Smooth muscle cell (in vitro differentiated cells): ENCODE data around the gene ANKLE1. TPM values are rescaled to one million over a fixed set of nuclear protein-coding genes. Genes with fewer than 3 reads are reported as not detected.

Experiments used
- DNase-seq: peaks from one replicate; lab custom pipeline; 2025; ENCODE audit not compliant: unreplicated experiment; lab: John Stamatoyannopoulos, UW
- H2AFZ ChIP-seq: fragments of 200-600 bp; sonication (generic); 2 replicates; pipeline ENCODE4 v1.6.0; 2016; ENCODE audit warnings: antibody characterized with exemption, low read depth, mild to moderate bottlenecking
- H3F3A ChIP-seq: fragments of 200-600 bp; sonication (generic); 2 replicates; pipeline ENCODE4 v1.6.0; 2017; ENCODE audit warnings: antibody characterized with exemption, low read depth
- H3K27ac ChIP-seq: fragments of 200-600 bp; sonication (generic); 2 replicates; pipeline ENCODE4 v1.5.1; 2016; ENCODE audit warnings: low read depth, mild to moderate bottlenecking
- H3K27me3 ChIP-seq: fragments of 200-600 bp; sonication (generic); 2 replicates; pipeline ENCODE4 v1.6.1; 2016; ENCODE audit warnings: low read depth, mild to moderate bottlenecking
- H3K36me3 ChIP-seq: fragments of 200-600 bp; sonication (generic); 2 replicates; pipeline ENCODE4 v1.5.1; 2016; ENCODE audit warnings: low read depth
- H3K4me1 ChIP-seq: fragments of 200-600 bp; sonication (generic); 2 replicates; pipeline ENCODE4 v1.5.1; 2016; ENCODE audit warnings: low read depth
- H3K4me2 ChIP-seq: fragments of 200-600 bp; sonication (generic); 2 replicates; pipeline ENCODE4 v1.6.0; 2016; ENCODE audit warnings: mild to moderate bottlenecking
- H3K4me3 ChIP-seq: fragments of 200-600 bp; sonication (generic); 2 replicates; pipeline ENCODE4 v1.5.1; 2016; ENCODE audit warnings: mild to moderate bottlenecking
- H3K79me2 ChIP-seq: fragments of 200-600 bp; sonication (generic); 2 replicates; pipeline ENCODE4 v1.6.0; 2016; ENCODE audit warnings: low read depth, mild to moderate bottlenecking
- H3K9ac ChIP-seq: fragments of 200-600 bp; sonication (generic); 2 replicates; pipeline ENCODE4 v1.6.0; 2016; ENCODE audit warnings: low read depth
- H3K9me3 ChIP-seq: fragments of 200-600 bp; sonication (generic); replicated peaks from 2 replicates; pipeline ENCODE4 v1.5.1; 2016; ENCODE audit warnings: low read depth
- H4K20me1 ChIP-seq: fragments of 200-600 bp; sonication (generic); 2 replicates; pipeline ENCODE4 v1.6.0; 2016; ENCODE audit warnings: low read depth
- CTCF ChIP-seq: fragments of 200-600 bp; sonication (generic); IDR thresholded peaks from 2 replicates; pipeline ENCODE4 v1.5.1; 2017; ENCODE audit warnings: borderline replicate concordance, mild to moderate bottlenecking, antibody characterized with exemption; ENCODE audit not compliant: insufficient read depth, poor library complexity, severe bottlenecking
- WGBS: methylation state at CpG from one replicate; pipeline ENCODE4 v1.1.7; 2016; ENCODE audit warnings: low lambda C conversion rate; 5-methylcytosine and 5-hydroxymethylcytosine counted together
- polyA plus RNA-seq: library from polyadenylated mRNA; unstranded; fragments of >200 nt; fragmentation: Nextera tagmentation; extraction: Ambion mirVana; gene quantifications from 2 replicates; pipeline ENCODE4 v1.2.1, GENCODE V29; 2016
- total RNA-seq: library from RNA; depleted of rRNA; stranded (reverse); fragments of >200 nt; gene quantifications from 2 replicates; pipeline ENCODE4 v1.2.3, GENCODE V29; 2014

ANKLE1 gene
- total and polyA plus RNA-seq, 2 experiments from 2014 or later = 0.36 to 0.61 TPM

DNA sequence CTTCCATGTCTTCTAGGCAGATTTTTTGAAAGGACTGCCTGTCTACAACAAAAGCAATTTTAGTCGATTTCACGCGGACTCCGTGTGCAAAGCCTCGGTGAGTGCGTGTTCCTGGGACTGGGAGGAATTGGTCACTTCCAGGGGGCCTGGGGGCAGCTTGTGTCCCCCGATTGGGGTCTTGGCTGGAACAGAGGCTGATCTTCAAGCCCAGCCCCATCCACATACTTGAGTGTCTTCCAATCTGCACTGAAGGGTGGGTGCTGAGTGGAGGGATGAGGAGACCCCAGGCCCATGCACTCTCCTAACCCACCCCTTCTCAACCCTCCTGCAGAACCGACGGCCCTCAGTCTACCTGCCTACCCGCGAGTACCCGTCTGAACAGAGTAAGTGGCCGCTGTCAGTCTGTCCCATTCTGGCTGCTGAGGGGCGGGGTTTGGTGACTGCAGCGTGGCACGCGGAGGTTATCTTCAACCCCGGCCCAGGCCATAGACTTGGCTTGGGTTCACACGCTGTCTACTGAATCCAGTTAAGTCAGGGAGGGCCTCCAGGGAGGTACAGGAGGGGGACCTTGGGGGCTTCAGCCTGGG lies 32.4 kb downstream of the ANKLE1 start:
- Histone ChIP-seq H3K79me2 (peaks cover 36% of the 10 kb centered on the region), H3K9me3 (no peaks in the 10 kb centered on the region), H3K27me3 (no peaks in the 10 kb centered on the region), H3K4me2 (no peak overlapping the region), H3K27ac (no peak overlapping the region), H3K4me1 (peaks cover 9% of the 10 kb centered on the region), H3K36me3 (no peaks in the 10 kb centered on the region), H2AFZ (no peak overlapping the region), H3K4me3 (no peak overlapping the region), H3F3A (peaks cover 4% of the 10 kb centered on the region), H3K9ac (no peak overlapping the region), H4K20me1 (peaks cover 39% of the 10 kb centered on the region)
- no peak for DNase-seq
- no peak for TF ChIP-seq CTCF
- WGBS = 96% methylated on average over 19 of the region's 19 CpGs

DNA sequence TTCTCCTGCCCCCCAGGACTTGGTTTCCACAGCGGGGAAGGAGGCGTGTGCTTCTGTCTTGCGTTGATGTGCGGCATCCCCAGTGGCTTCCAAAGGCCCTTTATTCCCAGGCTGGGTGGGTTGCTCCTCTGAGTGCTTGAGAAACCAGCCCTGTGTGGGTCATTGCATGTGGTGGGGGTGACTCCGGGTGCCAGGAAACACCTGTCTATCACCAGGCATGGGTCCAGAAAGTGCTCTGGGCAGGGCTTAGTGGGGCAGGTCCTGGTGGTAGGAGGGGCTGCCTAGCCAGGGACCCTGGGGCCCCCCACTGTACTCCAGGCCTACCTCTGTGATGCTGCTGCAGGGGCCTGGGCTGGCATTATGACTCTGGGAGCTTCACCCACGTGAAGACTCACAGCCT lies 37.3 kb downstream of the ANKLE1 start:
- 95% methylated on average over 5 of the region's 6 CpGs for WGBS
- H4K20me1 ChIP-seq = peaks cover 17% of the 10 kb centered on the region
- no peak overlapping the region for H3K4me2 ChIP-seq
- H3K4me3 ChIP-seq = no peak overlapping the region
- H3F3A ChIP-seq = peaks cover 4% of the 10 kb centered on the region
- DNase-seq = no peak
- no peak overlapping the region for H3K27ac ChIP-seq
- no peak for TF ChIP-seq CTCF
- H3K79me2 ChIP-seq = no peaks in the 10 kb centered on the region
- H3K36me3 ChIP-seq = no peaks in the 10 kb centered on the region
- no peak overlapping the region for H2AFZ ChIP-seq
- H3K4me1 ChIP-seq = no peaks in the 10 kb centered on the region
- no peak overlapping the region for H3K9ac ChIP-seq
- H3K9me3 ChIP-seq = no peaks in the 10 kb centered on the region
- H3K27me3 ChIP-seq = no peaks in the 10 kb centered on the region

DNA sequence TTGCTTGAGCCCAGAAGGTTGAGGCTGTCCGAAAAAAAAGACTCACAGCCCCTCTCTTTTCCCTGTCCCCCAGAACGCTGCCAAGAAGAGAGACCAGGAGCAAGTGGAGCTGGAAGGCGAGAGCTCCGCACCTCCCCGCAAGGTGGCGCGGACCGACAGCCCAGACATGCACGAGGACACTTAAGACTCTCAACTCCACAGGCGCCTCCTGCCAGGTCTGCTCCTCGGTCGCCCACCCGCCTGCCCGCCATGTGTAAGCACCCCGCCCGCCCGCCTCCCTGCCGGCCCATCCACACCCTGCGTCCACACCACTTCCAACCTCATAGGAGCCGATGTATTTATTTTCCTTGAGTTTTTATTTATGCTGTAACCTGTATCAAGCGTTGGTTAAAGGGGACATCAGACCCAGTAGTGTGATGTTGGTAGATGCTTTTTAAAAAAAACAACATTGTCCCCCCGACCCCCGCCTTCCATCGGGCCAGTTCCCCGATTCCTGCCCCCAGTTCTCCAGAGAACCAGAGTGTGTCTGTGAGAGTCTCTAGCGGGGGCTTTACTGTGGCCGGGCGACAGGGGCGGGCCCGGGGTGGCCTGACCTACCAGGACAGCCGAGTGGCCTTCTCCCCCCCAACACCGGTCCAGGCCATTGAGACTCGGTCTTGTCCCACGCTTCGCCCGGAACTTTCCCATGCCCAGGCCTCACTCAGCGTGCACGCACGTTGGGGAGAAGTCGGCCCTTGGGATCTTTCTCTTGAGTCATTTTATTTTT lies 38.0 kb downstream of the ANKLE1 start:
- Histone ChIP-seq H3K79me2 (no peaks in the 10 kb centered on the region), H3K4me3 (no peak overlapping the region), H3K4me2 (no peak overlapping the region), H2AFZ (no peak overlapping the region), H4K20me1 (peaks cover 10% of the 10 kb centered on the region), H3K27me3 (no peaks in the 10 kb centered on the region), H3K27ac (no peak overlapping the region), H3K9me3 (no peaks in the 10 kb centered on the region), H3K4me1 (no peaks in the 10 kb centered on the region), H3K36me3 (no peaks in the 10 kb centered on the region), H3F3A (peaks cover 4% of the 10 kb centered on the region), H3K9ac (no peak overlapping the region)
- no peak for DNase-seq
- 96% methylated on average over 34 of the region's 40 CpGs for WGBS
- no peak for TF ChIP-seq CTCF
